Measurements from ENCODE around the gene COL5A1.

DNA sequence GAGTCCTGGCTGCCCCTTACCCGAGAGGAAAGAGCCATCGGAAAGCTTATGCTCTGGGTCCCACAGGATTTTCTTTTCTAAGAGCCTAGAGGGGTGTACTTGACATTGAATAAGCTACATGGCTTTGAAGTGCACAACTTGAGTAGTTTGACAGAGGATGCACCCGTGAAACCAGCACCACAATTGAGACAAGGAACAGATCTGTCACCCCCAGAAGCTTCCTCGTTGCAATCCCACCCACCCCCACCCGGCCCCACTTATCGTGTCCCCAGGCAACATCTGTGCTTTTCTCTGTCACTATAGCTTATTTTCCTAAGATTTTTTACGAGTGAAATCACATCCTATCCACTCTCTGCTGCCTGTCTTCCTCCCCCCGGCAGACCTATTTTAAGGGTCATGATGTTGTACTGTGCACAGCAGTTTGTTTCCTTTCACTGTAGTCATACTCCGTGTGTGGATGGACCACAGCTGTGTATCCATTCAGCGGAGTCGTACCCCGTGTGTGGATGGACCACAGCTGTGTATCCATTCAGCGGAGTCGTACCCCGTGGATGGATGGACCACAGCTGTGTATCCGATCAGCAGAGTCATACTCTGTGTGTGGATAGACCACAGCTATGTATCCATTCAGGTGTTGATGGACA is 230.2 kb downstream of the COL5A1 start:
- no peak for TF ChIP-seq EZH2 (IDR thresholded peaks at IDR 0.05; ENCODE audit: insufficient read depth, poor library complexity, severe bottlenecking)
- no peak for TF ChIP-seq EZH2phosphoT487 (IDR thresholded peaks at IDR 0.05; ENCODE audit: insufficient read depth, low read depth)
